Measurements from ENCODE around the gene HDAC8.

- no peak for TF ChIP-seq POLR2A (IDR thresholded peaks at IDR 0.05)
- TF ChIP-seq CTCF (IDR thresholded peaks at IDR 0.05): no peak
- TF ChIP-seq EP300 (IDR thresholded peaks at IDR 0.05): no peak
- no peak for TF ChIP-seq POLR2AphosphoS5 (IDR thresholded peaks at IDR 0.05)
These were observed 163.8 kb downstream of the HDAC8 start for GRCh38 chrX:72408885-72409284.

All from suprapubic skin (tissue), 4 donors.